DMS114 treated with DMSO at 0.1 percent for 48 hours (cell line): Measurements from ENCODE around the gene PIM2.
A peak's percentile ranks its signal among the peaks of the same experiment; 100 is the strongest.
"Not testable (repeated sequence)": the region's sequence is repeated elsewhere in the genome, so short reads cannot be mapped to it uniquely, and the experiment has no call there.

Experiments
- DNase-seq: peaks from one replicate; lab custom pipeline; 2025; ENCODE audit not compliant: unreplicated experiment; lab: John Stamatoyannopoulos, UW

PIM2 gene

DNA sequence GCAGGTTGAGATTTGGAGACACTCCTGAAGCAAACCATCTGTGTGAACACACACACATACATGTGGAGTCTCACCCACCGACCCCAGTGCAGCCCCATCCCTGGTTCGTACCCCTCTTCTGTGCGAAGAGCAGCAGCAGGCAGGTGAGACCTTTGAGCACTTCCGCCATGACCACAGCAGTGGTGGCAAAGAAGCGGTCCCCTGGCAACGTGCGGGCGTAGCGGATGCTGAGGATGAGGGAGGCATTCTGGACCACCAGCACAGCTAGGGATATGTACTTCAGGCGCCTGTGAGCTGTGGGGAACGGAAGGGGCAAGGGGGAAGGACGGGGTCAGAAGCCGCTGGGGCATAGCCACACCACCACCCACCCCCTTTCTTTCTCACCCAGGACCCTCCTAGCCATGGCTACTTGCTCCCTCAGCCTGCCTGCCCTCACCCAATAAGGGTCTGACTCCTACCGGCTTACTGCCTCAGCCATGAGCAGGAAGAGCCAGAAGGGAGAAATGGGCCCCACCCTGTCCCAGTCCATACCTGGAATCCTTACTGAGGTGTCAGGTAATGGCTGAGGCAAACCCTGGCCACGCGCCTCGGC lies 9.0 kb downstream of the PIM2 start:
- no peak for DNase-seq

DNA sequence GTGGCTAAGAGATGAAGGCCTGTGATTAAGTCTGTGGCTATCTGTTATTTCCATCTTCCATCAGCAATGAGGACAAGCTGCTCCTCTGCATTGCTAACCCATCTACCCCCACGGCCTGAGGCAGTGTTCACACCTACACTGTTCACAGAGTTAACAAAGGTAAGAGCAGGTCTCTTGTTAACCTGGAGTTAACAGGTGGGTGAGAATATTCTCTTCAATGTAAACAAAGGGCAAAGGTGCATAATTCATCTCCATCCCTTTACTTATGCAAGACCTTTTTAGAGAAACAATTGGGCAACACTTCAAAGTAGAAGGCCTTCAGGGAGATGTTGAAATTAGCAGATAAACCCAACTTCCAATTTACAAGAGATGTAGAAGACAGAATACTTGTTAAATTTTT lies 10.2 kb downstream of the PIM2 start:
- no peak for DNase-seq

GRCh38 chrX:48905090-48905790 lies 13.6 kb downstream of the PIM2 start:
- DNase-seq: no peak

- no peak for DNase-seq
Measured at GRCh38 chrX:48904626-48905025, 14.2 kb downstream of the PIM2 start.

- no peak for DNase-seq
Measured at GRCh38 chrX:48904180-48904579, 14.6 kb downstream of the PIM2 start.

DNA sequence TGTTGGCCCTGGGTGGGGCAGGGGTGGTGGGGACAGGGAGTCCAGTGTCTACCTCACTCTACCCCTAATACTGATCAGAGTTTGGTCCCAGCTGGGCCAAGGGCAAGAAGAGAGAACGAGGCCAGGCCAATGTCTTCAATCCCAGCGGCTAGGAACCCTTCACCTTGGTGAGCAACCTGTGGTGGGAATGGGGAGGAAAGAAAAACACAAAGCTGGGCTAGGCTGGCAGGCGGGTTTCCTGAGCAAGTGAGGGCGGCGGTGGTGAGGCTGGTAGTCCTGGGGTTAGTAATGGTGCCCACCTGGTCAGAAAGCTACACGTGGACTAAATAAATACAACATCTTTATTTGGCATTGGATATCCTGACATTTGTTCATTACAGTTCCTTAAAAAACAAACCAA lies 15.5 kb downstream of the PIM2 start:
- DNase-seq: no peak

DNA sequence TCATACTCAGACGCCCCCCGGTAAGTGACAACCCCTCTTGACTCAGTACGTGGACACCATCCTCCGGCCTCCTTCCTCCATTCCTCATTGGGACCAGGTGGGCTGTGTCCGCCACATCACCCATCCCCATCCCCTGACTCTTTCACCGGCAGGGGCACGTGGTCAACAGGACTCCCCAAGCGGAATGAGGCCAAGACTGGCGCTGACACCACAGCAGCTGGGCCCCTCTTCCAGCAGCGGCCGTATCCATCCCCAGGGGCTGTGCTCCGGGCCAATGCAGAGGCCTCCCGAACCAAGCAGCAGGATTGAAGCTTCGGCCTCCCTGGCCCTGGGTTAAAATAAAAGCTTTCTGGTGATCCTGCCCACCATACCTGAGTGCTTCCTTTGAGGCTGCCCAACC lies 16.0 kb downstream of the PIM2 start:
- DNase-seq: no peak

- DNase-seq: no peak
Measured at GRCh38 chrX:48902135-48902534, 16.7 kb downstream of the PIM2 start.

DNA sequence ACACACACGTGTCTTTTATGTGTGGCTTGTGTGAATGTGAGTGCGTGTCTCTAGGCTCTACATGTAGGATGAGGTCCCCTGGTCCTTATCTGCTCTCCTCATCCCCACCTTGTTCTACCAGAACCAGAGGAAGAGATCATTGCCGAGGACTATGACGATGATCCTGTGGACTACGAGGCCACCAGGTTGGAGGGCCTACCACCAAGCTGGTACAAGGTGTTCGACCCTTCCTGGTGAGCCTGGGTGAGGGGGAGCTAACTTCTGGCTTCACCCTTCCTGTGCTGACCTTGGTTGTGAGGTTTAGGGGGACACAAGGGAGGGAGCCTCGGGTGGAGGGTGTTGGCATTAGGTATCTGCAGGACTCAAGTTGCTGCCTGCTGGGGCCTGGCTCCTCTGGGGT lies 17.8 kb downstream of the PIM2 start:
- DNase-seq: no peak

DNA sequence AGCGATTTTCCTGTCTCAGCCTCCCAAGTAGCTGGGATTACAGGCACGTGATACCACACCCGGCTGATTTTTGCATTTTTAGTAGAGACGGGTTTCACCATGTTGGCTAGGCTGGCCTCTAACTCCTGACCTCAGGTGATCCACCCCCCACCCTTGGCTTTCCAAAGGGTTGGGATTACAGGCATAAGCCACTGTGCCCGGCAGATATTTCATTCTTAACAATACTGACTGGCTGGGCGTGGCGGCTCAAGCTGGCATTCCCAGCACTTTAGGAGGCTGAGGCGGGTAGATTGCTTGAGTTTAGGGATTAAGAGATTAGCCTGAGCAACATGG lies 19.8 kb downstream of the PIM2 start:
- DNase-seq: no peak

GRCh38 chrX:48897625-48898306 lies 21.1 kb downstream of the PIM2 start, which contains the start of the genes PQBP1 and TIMM17B:
Gene PQBP1 (plus strand): TSS chrX:48897930. CDS start chrX:48898510, 580 bp downstream.
Gene TIMM17B (minus strand): TSS chrX:48897768. CDS start chrX:48897749, 19 bp downstream.
- DNase-seq: peak; percentile 91

DNA sequence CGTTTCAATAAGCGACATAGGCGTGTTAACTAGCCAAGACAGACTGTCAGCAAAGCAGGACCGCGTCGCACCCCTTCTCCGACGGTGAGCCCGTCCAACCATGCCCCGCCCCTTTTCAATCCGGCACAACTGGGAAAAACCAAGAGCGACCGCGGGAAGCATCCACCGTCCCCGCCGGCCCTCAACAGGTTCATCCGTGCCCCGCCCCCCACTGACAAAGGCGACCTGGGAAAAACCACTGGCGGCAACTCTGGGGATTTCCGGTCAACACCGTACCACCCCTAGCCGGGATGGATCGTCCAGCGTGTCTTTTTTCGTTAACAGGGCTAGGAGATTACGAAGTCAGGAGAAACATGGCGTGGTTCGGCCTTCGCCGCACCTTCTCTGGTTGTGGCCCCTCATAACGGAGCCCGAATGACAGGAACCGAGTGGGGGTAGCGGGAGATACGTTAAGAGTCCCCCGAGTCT lies 21.6 kb downstream of the PIM2 start:
- DNase-seq: peak; percentile 51

DNA sequence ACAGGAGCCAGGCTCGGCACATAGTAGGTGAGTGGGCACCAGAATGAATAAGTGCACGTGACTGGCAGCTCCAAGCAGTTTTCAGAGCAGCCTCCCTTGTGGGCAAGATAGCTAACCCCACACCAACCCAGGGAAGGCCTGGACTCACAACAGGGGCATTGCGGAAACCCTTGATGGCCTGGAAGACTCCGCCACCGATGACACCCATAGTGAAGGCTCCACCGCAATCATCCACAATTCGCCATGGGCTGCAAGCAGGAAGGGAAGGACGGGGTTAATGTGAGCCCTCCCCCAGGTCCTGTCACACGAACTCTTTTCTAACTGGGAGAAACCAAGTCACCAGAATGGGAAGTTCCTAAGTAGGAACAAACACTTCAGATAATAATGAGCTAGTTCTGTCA lies 22.2 kb downstream of the PIM2 start:
- no peak for DNase-seq

GRCh38 chrX:48894891-48895290 lies 23.9 kb downstream of the PIM2 start:
- DNase-seq: no peak

DNA sequence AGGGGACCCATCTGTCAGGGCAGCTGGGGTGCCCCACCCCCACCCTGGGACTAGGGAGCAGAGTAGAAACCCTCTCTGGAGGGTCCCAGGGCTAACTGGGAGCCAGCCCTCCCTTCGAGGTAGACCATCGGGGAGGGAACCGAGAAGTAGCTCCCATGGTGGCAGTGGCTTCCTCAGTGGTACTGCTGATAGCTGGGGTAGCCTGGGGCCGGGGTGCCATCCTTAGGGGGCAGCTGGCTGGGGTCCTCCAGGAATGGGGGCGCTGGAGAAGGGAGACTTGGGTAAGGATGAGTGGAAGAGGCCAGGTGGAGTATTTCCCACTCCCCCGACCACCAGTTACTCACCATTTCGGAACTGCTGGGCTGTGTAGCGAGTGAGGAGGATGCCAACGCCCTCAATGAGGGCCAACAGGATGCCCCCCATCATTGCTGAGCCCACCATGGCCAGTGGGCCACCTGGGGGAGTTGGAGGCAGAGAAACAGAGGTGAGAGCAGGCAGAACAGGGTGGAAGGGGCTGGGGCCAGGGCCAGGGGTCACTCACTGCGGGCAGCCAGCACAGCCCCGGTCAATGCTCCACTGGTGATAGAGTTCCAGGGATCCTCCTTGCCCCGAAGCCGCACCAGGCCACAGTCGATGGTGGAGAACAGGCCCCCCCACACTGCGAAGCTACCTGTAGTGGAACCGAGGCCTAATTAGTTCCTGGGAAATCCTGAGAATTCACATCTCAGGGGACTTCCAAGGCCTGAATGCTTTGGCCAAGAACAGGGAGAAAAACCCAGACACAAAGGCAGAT lies 25.1 kb downstream of the PIM2 start:
- no peak for DNase-seq

DNA sequence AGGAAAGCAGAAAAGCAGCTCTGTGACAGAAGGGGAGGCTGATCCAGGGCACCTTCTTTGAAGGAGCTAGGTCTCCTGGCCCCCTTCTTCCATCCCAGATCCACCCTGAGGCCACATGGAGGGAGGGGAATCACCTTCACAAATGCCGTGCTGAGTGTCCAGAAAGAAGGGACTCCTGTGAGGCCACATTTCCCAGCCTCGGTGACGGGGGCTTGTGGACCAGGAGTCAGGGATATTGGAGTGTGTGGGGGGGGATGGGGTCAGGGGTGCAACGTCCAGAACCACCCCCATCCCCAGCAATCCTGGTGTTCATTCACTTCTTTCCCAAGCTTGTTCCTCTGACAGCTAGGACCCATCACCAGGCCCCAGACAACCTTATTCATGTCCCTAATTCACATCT lies 25.9 kb downstream of the PIM2 start:
- DNase-seq: no peak

DNA sequence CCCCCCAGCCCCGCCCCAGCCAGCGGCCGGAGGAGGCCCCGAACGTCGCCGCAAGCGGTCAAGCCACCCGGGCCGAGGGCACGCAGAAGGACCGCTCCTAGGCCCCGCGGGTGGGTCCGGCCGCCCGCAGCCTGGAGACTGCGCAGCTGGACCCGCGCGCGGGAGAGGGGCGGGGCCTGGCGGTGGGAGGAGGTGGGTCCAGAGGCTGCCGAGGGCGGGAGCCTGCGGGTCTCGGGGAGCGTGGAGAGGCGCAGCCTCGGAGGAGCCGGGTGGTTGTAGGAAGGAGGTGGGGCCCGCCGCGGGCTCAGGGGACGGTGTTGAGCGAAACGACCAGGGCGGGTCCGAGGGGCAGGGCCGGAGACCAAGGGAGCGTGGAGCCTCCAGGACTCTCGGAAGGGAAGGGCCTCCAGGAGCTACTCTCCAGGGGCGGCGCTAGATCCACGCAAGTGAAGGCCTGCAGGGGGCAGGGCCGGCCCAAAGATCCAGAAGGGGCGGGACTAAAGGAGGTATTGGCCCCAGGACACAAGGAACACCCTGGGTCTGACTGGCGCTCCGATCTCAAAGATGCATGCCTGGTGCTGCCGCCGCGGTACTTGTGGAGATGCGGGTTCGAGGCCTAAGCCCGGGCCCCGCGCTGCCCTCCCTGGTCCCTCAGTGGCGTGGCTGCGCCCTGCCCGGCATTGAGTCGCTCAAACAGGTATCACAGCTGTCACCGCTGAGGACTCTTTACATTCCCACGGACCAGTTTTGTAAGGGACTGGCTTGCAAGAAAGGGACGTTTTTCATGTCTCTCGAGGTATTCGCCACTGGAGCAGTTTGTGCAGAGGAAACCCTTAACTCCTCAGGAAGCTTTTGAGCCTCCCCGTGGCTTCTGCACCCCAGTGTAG lies 27.2 kb downstream of the PIM2 start:
- DNase-seq: peak; percentile 69

DNA sequence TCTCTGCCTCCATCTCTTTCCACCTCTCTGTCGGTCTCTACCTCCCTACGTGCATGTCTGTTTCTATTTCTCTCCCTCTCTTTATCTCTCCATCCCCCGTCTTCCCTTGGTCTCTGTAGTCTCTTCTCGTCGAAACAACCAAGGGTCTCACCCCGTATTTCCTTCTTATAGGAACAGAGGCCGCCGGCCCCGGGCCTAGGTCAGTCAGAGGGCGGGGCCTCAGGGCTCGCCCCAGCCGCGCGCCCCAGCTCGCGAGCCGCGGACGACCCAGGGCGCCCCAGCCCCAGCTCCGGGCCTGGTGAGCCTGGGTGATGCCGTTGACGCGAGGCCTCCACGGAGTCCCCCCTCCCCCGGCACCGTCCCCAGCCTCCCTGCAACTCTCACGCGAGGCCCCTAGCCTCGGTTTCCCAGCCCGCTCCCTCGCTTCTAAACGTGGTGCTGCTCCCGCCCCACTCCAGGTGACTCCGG lies 27.9 kb downstream of the PIM2 start:
- no peak for DNase-seq

DNA sequence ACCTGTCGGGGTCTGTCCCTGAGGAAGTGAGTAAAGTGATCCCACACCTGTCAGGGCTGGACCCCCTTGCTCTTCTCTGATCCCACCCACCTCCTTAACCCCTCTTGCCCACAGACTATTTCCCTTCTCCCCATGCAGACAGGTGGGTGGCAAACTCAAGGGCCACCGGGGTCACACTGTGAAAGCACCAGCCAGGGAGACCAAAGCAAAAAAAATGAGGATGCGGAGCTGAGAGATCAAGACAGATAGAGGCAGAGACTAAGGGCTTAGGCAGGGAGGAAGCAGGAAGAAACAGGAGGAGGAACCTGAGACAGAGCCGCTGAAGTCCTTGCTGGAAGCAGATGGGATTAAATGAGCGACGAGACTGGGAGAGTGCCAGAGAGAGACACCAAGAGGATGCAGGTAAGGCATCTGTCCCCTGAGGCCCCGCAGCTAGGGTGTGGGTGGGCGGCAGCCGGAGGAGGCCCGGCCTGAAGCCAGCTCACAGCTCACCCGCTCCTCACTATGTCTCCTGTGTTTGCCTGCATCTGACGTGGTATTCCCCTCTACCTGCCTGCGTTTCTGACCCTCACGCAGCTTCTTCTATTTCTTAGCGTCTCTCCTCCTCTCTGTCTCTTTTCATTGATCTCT lies 28.4 kb downstream of the PIM2 start:
- DNase-seq: no peak

DNA sequence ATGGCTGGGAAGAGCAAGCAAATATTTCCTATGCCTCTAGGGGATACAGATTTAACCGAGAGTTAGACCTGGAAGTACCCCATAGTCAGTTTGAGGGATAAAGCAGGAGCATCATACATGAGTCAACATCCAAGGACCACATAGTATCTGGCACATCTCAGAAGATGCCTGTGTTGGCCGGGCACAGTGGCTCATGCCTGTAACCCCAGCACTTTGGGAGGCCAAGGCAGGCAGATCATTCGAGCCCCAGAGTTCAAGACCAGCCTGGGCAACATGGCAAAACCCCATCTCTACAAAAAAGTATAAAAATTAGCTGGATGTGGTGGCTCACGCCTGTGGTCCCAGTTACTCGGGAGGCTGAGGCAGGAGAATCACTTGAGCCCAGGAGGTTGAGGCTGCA lies 32.2 kb downstream of the PIM2 start:
- not testable (repeated sequence) for DNase-seq
